ENCODE data around the gene MCF2L. TPM values are rescaled to one million over a fixed set of nuclear protein-coding genes. Genes with fewer than 3 reads are reported as not detected.
"Not testable (repeated sequence)": the region's sequence is repeated elsewhere in the genome, so short reads cannot be mapped to it uniquely, and the experiment has no call there.

Gene MCF2L
- total and polyA plus RNA-seq, 5 donors from 2014 or later: 0.34 to 22.2 (median 1.3) TPM

GRCh38 chr13:112938680-112939079 lies 30.3 kb upstream of the MCF2L start:
- H3K36me3 ChIP-seq (ENCODE audit: control insufficient read depth, insufficient read depth, low read length): no peaks in the 10 kb centered on the region
- H3K9me3 ChIP-seq (ENCODE audit: control insufficient read depth in 2 of 2, low read length in 2 of 2): no peaks in the 10 kb centered on the region
- H3K4me3 ChIP-seq (ENCODE audit: low read depth, low read length): no peak overlapping the region
- no peak for ATAC-seq (ENCODE audit: low read depth in 2 of 2)
- Mint-ChIP-seq H3K4me3 (no peak overlapping the region), H3K27ac (no peak overlapping the region), H3K36me3 (no peaks in the 10 kb centered on the region), H3K4me1 (peaks cover 0 to 8% (median 6%) of the 10 kb centered on the region in 4 donors), H3K9me3 (peaks cover 0 to 3% (median 0%) of the 10 kb centered on the region in 7 donors), H3K27me3 (peaks cover 29% of the 10 kb centered on the region)
- H3K27me3 ChIP-seq (ENCODE audit: control insufficient read depth, insufficient read depth, low read length): peaks cover 3% of the 10 kb centered on the region
- DNase-seq: no peak
- H3K27ac ChIP-seq (ENCODE audit: insufficient read depth, low read length, poor library complexity, severe bottlenecking): no peak overlapping the region
- peaks cover 13% of the 10 kb centered on the region for H3K4me1 ChIP-seq (ENCODE audit: control insufficient read depth, insufficient read depth, low read length, poor library complexity, severe bottlenecking)

GRCh38 chr13:112940236-112940635 lies 28.8 kb upstream of the MCF2L start:
- no peak overlapping the region for H3K4me3 Mint-ChIP-seq
- ATAC-seq (ENCODE audit: low read depth in 2 of 2) (no peak), DNase-seq (no peak)
- H3K27me3 Mint-ChIP-seq: peaks cover 33% of the 10 kb centered on the region
- peaks cover 0 to 8% (median 6%) of the 10 kb centered on the region in 4 donors for H3K4me1 Mint-ChIP-seq
- peaks cover 15% of the 10 kb centered on the region for H3K4me1 ChIP-seq (ENCODE audit: control insufficient read depth, insufficient read depth, low read length, poor library complexity, severe bottlenecking)
- H3K27ac Mint-ChIP-seq: no peak overlapping the region
- H3K4me3 ChIP-seq (ENCODE audit: low read depth, low read length): no peak overlapping the region
- peaks cover 0 to 3% (median 0%) of the 10 kb centered on the region in 7 donors for H3K9me3 Mint-ChIP-seq
- H3K27ac ChIP-seq (ENCODE audit: insufficient read depth, low read length, poor library complexity, severe bottlenecking): no peak overlapping the region
- H3K36me3 ChIP-seq (ENCODE audit: control insufficient read depth, insufficient read depth, low read length): no peaks in the 10 kb centered on the region
- H3K9me3 ChIP-seq (ENCODE audit: control insufficient read depth in 2 of 2, low read length in 2 of 2): no peaks in the 10 kb centered on the region
- H3K27me3 ChIP-seq (ENCODE audit: control insufficient read depth, insufficient read depth, low read length): peaks cover 6% of the 10 kb centered on the region
- H3K36me3 Mint-ChIP-seq: no peaks in the 10 kb centered on the region

GRCh38 chr13:112941349-112941748 lies 27.7 kb upstream of the MCF2L start:
- Mint-ChIP-seq H3K4me3 (no peak overlapping the region), H3K9me3 (peaks cover 0 to 3% (median 0%) of the 10 kb centered on the region in 7 donors), H3K27me3 (peaks cover 33% of the 10 kb centered on the region), H3K36me3 (no peaks in the 10 kb centered on the region), H3K27ac (no peak overlapping the region), H3K4me1 (peaks cover 0 to 8% (median 6%) of the 10 kb centered on the region in 4 donors)
- H3K9me3 ChIP-seq (ENCODE audit: control insufficient read depth in 2 of 2, low read length in 2 of 2): no peaks in the 10 kb centered on the region
- no peak for ATAC-seq (ENCODE audit: low read depth in 2 of 2)
- H3K4me1 ChIP-seq (ENCODE audit: control insufficient read depth, insufficient read depth, low read length, poor library complexity, severe bottlenecking): peaks cover 15% of the 10 kb centered on the region
- no peak for DNase-seq
- H3K4me3 ChIP-seq (ENCODE audit: low read depth, low read length): no peak overlapping the region
- peaks cover 8% of the 10 kb centered on the region for H3K27me3 ChIP-seq (ENCODE audit: control insufficient read depth, insufficient read depth, low read length)
- no peaks in the 10 kb centered on the region for H3K36me3 ChIP-seq (ENCODE audit: control insufficient read depth, insufficient read depth, low read length)
- no peak overlapping the region for H3K27ac ChIP-seq (ENCODE audit: insufficient read depth, low read length, poor library complexity, severe bottlenecking)

GRCh38 chr13:112941765-112942164 lies 27.2 kb upstream of the MCF2L start:
- not testable (repeated sequence) for H3K4me3 ChIP-seq (ENCODE audit: low read depth, low read length); H3K27ac ChIP-seq (ENCODE audit: insufficient read depth, low read length, poor library complexity, severe bottlenecking); H3K4me3 Mint-ChIP-seq; H3K27me3 ChIP-seq (ENCODE audit: control insufficient read depth, insufficient read depth, low read length); H3K9me3 Mint-ChIP-seq; H3K36me3 ChIP-seq (ENCODE audit: control insufficient read depth, insufficient read depth, low read length); ATAC-seq (ENCODE audit: low read depth in 2 of 2); DNase-seq; H3K27ac Mint-ChIP-seq; H3K36me3 Mint-ChIP-seq; H3K9me3 ChIP-seq (ENCODE audit: control insufficient read depth in 2 of 2, low read length in 2 of 2)
- Mint-ChIP-seq H3K4me1 (peaks cover 0 to 11% (median 7%) of the 10 kb centered on the region in 4 donors), H3K27me3 (peaks cover 37% of the 10 kb centered on the region)
- H3K4me1 ChIP-seq (ENCODE audit: control insufficient read depth, insufficient read depth, low read length, poor library complexity, severe bottlenecking): peaks cover 15% of the 10 kb centered on the region

- peak overlapping the region; percentile 78 to 97 (median 96) for H3K4me3 Mint-ChIP-seq
- Histone ChIP-seq H3K27me3 (ENCODE audit: control insufficient read depth, insufficient read depth, low read length) (peaks cover 11% of the 10 kb centered on the region), H3K36me3 (ENCODE audit: control insufficient read depth, insufficient read depth, low read length) (no peaks in the 10 kb centered on the region), H3K27ac (ENCODE audit: insufficient read depth, low read length, poor library complexity, severe bottlenecking) (no peak overlapping the region), H3K4me1 (ENCODE audit: control insufficient read depth, insufficient read depth, low read length, poor library complexity, severe bottlenecking) (peaks cover 15% of the 10 kb centered on the region), H3K4me3 (ENCODE audit: low read depth, low read length) (peak overlapping the region; percentile 77), H3K9me3 (ENCODE audit: control insufficient read depth in 2 of 2, low read length in 2 of 2) (no peaks in the 10 kb centered on the region)
- H3K9me3 Mint-ChIP-seq: peaks cover 0 to 2% (median 0%) of the 10 kb centered on the region in 7 donors
- peak overlapping the region; percentile 33 to 90 (median 76) for H3K27ac Mint-ChIP-seq
- H3K4me1 Mint-ChIP-seq: peaks cover 0 to 12% (median 7%) of the 10 kb centered on the region in 4 donors
- H3K27me3 Mint-ChIP-seq: peaks cover 34% of the 10 kb centered on the region
- DNase-seq: peak; percentile 88 to 94 (median 89)
- peak; percentile 97 to 98 for ATAC-seq (ENCODE audit: low read depth in 2 of 2)
- no peaks in the 10 kb centered on the region for H3K36me3 Mint-ChIP-seq
Observed at GRCh38 chr13:112942689-112943308, 26.2 kb upstream of the MCF2L start.

- Histone ChIP-seq H3K36me3 (ENCODE audit: control insufficient read depth, insufficient read depth, low read length) (no peaks in the 10 kb centered on the region), H3K9me3 (ENCODE audit: control insufficient read depth in 2 of 2, low read length in 2 of 2) (no peaks in the 10 kb centered on the region), H3K4me3 (ENCODE audit: low read depth, low read length) (no peak overlapping the region), H3K27ac (ENCODE audit: insufficient read depth, low read length, poor library complexity, severe bottlenecking) (no peak overlapping the region), H3K27me3 (ENCODE audit: control insufficient read depth, insufficient read depth, low read length) (peaks cover 11% of the 10 kb centered on the region), H3K4me1 (ENCODE audit: control insufficient read depth, insufficient read depth, low read length, poor library complexity, severe bottlenecking) (peaks cover 15% of the 10 kb centered on the region)
- Mint-ChIP-seq H3K27me3 (peaks cover 39% of the 10 kb centered on the region), H3K36me3 (no peaks in the 10 kb centered on the region), H3K27ac (no peak overlapping the region), H3K4me1 (peaks cover 0 to 12% (median 7%) of the 10 kb centered on the region in 4 donors), H3K9me3 (peaks cover 0 to 2% (median 0%) of the 10 kb centered on the region in 7 donors), H3K4me3 (peak overlapping the region in 2 of 4 donors; percentile 64 to 70)
- ATAC-seq (ENCODE audit: low read depth in 2 of 2): no peak
- peak in 2 of 3 donors; percentile 12 to 14 for DNase-seq
Observed at GRCh38 chr13:112943309-112944125, 25.5 kb upstream of the MCF2L start.

GRCh38 chr13:112947796-112948195 lies 21.2 kb upstream of the MCF2L start:
- Histone ChIP-seq H3K4me3 (ENCODE audit: low read depth, low read length) (no peak overlapping the region), H3K27ac (ENCODE audit: insufficient read depth, low read length, poor library complexity, severe bottlenecking) (no peak overlapping the region), H3K4me1 (ENCODE audit: control insufficient read depth, insufficient read depth, low read length, poor library complexity, severe bottlenecking) (peaks cover 11% of the 10 kb centered on the region), H3K27me3 (ENCODE audit: control insufficient read depth, insufficient read depth, low read length) (peaks cover 16% of the 10 kb centered on the region), H3K36me3 (ENCODE audit: control insufficient read depth, insufficient read depth, low read length) (no peaks in the 10 kb centered on the region), H3K9me3 (ENCODE audit: control insufficient read depth in 2 of 2, low read length in 2 of 2) (no peaks in the 10 kb centered on the region)
- ATAC-seq (ENCODE audit: low read depth in 2 of 2) (no peak), DNase-seq (no peak)
- H3K27me3 Mint-ChIP-seq: peaks cover 29% of the 10 kb centered on the region
- H3K9me3 Mint-ChIP-seq: peaks cover 0 to 2% (median 0%) of the 10 kb centered on the region in 7 donors
- no peaks in the 10 kb centered on the region for H3K36me3 Mint-ChIP-seq
- peaks cover 0 to 7% (median 2%) of the 10 kb centered on the region in 4 donors for H3K4me1 Mint-ChIP-seq
- peak overlapping the region in 1 of 4 donors; percentile 15 for H3K4me3 Mint-ChIP-seq
- no peak overlapping the region for H3K27ac Mint-ChIP-seq
